NT2/D1 (cell line): ENCODE measurements around the gene DZIP1L.

Experiments
- DNase-seq: peaks from one replicate; pipeline ENCODE4 v3.0.0-alpha.2; 2011; ENCODE audit warnings: low read depth, low spot score
- H3K27me3 ChIP-seq: 2 replicates; pipeline ENCODE4 v1.6.0; 2011; ENCODE audit warnings: mild to moderate bottlenecking; ENCODE audit not compliant: insufficient read length, insufficient read depth
- H3K36me3 ChIP-seq: 2 replicates; pipeline ENCODE4 v1.6.1; 2011; ENCODE audit warnings: mild to moderate bottlenecking, low read length, mixed read lengths; ENCODE audit not compliant: insufficient read depth, insufficient read length
- H3K4me1 ChIP-seq: 2 replicates; pipeline ENCODE4 v1.5.1; 2011; ENCODE audit not compliant: insufficient read depth, insufficient read length
- H3K4me3 ChIP-seq: 2 replicates; pipeline ENCODE4 v1.5.1; 2011; ENCODE audit warnings: low read depth; ENCODE audit not compliant: insufficient read length
- H3K9ac ChIP-seq: 2 replicates; pipeline ENCODE4 v1.6.0; 2011; ENCODE audit warnings: low read depth; ENCODE audit not compliant: insufficient read length
- H3K9me3 ChIP-seq: 2 replicates; pipeline ENCODE4 v1.5.1; 2011; ENCODE audit warnings: mild to moderate bottlenecking, low read length; ENCODE audit not compliant: insufficient read depth
- SUZ12 ChIP-seq: IDR thresholded peaks from 2 replicates; pipeline ENCODE4 v1.6.1; 2011; ENCODE audit not compliant: insufficient read length, insufficient read depth; ENCODE audit errors: extremely low read depth
- YY1 ChIP-seq: IDR thresholded peaks from 2 replicates; pipeline ENCODE4 v1.6.1; 2011; ENCODE audit not compliant: insufficient read length, insufficient read depth
- ZNF274 ChIP-seq: IDR thresholded peaks from 2 replicates; pipeline ENCODE4 v1.6.1; 2011; ENCODE audit warnings: mild to moderate bottlenecking, low read depth, low read length

DZIP1L gene

GRCh38 chr3:138068046-138068445 is 47.4 kb downstream of the DZIP1L start:
- H3K36me3 ChIP-seq: peaks cover 93% of the 10 kb centered on the region
- DNase-seq: no peak
- H3K4me3 ChIP-seq: no peak overlapping the region
- no peak overlapping the region for H3K9ac ChIP-seq
- TF ChIP-seq YY1 (no peak), SUZ12 (no peak), ZNF274 (no peak)
- H3K27me3 ChIP-seq: no peaks in the 10 kb centered on the region
- peaks cover 5% of the 10 kb centered on the region for H3K4me1 ChIP-seq
- H3K9me3 ChIP-seq: no peaks in the 10 kb centered on the region

GRCh38 chr3:138066972-138067371 is 48.4 kb downstream of the DZIP1L start:
- H3K9me3 ChIP-seq: no peaks in the 10 kb centered on the region
- H3K9ac ChIP-seq: no peak overlapping the region
- H3K4me3 ChIP-seq: no peak overlapping the region
- no peak for TF ChIP-seq ZNF274
- no peak for TF ChIP-seq SUZ12
- TF ChIP-seq YY1: no peak
- no peaks in the 10 kb centered on the region for H3K27me3 ChIP-seq
- peaks cover 93% of the 10 kb centered on the region for H3K36me3 ChIP-seq
- no peak for DNase-seq
- no peaks in the 10 kb centered on the region for H3K4me1 ChIP-seq

- no peaks in the 10 kb centered on the region for H3K4me1 ChIP-seq
- DNase-seq: no peak
- H3K9ac ChIP-seq: no peak overlapping the region
- no peak overlapping the region for H3K4me3 ChIP-seq
- no peak for TF ChIP-seq YY1
- no peak for TF ChIP-seq SUZ12
- peaks cover 93% of the 10 kb centered on the region for H3K36me3 ChIP-seq
- no peaks in the 10 kb centered on the region for H3K27me3 ChIP-seq
- no peaks in the 10 kb centered on the region for H3K9me3 ChIP-seq
Observed at GRCh38 chr3:138066383-138066782, 49.0 kb downstream of the DZIP1L start.

- no peak for DNase-seq
- TF ChIP-seq SUZ12 (no peak), YY1 (no peak), ZNF274 (no peak)
- H3K4me3 ChIP-seq: no peak overlapping the region
- peaks cover 93% of the 10 kb centered on the region for H3K36me3 ChIP-seq
- no peaks in the 10 kb centered on the region for H3K4me1 ChIP-seq
- H3K9me3 ChIP-seq: no peaks in the 10 kb centered on the region
- H3K9ac ChIP-seq: no peak overlapping the region
- no peaks in the 10 kb centered on the region for H3K27me3 ChIP-seq
Observed at GRCh38 chr3:138065949-138066348, 49.5 kb downstream of the DZIP1L start.

- no peak overlapping the region for H3K9ac ChIP-seq
- DNase-seq: no peak
- no peak overlapping the region for H3K4me3 ChIP-seq
- no peaks in the 10 kb centered on the region for H3K27me3 ChIP-seq
- H3K36me3 ChIP-seq: peaks cover 82% of the 10 kb centered on the region
- no peak for TF ChIP-seq YY1
- TF ChIP-seq SUZ12: no peak
- TF ChIP-seq ZNF274: no peak
- H3K9me3 ChIP-seq: no peaks in the 10 kb centered on the region
- H3K4me1 ChIP-seq: no peaks in the 10 kb centered on the region
Observed at GRCh38 chr3:138063416-138063815, 52.0 kb downstream of the DZIP1L start.

GRCh38 chr3:138062626-138063025 is 52.8 kb downstream of the DZIP1L start:
- no peak for TF ChIP-seq ZNF274
- TF ChIP-seq SUZ12: no peak
- TF ChIP-seq YY1: no peak
- no peak for DNase-seq
- Histone ChIP-seq H3K4me3 (no peak overlapping the region), H3K4me1 (no peaks in the 10 kb centered on the region), H3K36me3 (peaks cover 74% of the 10 kb centered on the region), H3K27me3 (no peaks in the 10 kb centered on the region), H3K9me3 (no peaks in the 10 kb centered on the region), H3K9ac (no peak overlapping the region)

- Histone ChIP-seq H3K4me1 (no peaks in the 10 kb centered on the region), H3K27me3 (no peaks in the 10 kb centered on the region), H3K9ac (no peak overlapping the region), H3K4me3 (no peak overlapping the region), H3K36me3 (peaks cover 68% of the 10 kb centered on the region), H3K9me3 (no peaks in the 10 kb centered on the region)
- no peak for DNase-seq
- TF ChIP-seq SUZ12 (no peak), ZNF274 (no peak), YY1 (no peak)
Observed at GRCh38 chr3:138062037-138062436, 53.4 kb downstream of the DZIP1L start.

- Histone ChIP-seq H3K9ac (no peak overlapping the region), H3K36me3 (peaks cover 56% of the 10 kb centered on the region), H3K4me3 (no peak overlapping the region), H3K4me1 (no peaks in the 10 kb centered on the region), H3K27me3 (no peaks in the 10 kb centered on the region), H3K9me3 (no peaks in the 10 kb centered on the region)
- DNase-seq: no peak
- no peak for TF ChIP-seq ZNF274
Observed at GRCh38 chr3:138060792-138061191, 54.6 kb downstream of the DZIP1L start.
